ENCODE measurements around the gene NPTN.

NPTN gene

DNA sequence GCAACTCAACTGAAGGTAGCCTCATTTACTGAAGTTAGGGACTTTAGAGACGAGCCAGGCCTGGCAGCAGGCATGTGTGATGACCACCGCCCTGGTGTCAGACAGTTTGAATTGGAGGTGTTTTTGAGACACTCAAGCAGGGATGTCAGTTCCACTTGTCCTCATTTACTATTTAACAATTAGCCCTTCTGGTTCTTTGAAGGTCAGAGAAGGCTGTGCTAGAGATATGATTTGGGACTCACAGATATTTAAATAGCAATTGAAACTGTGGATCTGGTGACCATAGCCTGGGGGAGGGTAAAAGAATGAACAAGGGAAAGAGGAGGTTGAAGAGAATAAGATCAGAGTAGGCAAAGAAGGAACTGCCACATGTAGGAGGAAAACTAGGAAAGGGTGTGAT is 115.6 kb downstream of the NPTN start:
- DNase-seq: no peak

DNA sequence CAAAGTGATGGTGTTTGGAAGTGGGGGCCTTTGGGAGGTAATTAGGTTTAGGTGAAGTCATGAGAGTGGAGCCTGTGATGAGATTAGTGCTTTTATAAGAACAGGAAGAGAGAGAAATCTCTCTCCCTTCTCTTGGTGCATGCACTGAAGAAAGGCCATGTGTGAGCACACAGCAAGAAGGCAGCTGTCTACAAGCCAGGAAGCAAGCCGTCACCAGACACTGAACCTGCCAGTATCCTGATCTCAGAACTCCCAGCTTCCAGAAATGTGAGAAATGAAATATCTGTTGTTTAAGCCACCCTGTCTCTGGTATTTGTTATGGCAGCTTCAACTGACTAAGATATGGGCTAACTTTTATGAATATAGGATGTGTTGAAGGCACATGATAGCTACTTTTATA is 117.7 kb downstream of the NPTN start:
- no peak for DNase-seq
